T-helper 1 cell treated with Interleukin-12 subunit alpha and Interleukin-12 subunit beta and Interleukin-4 antibody, amounts not matched to agents 30 ng/mL and 1 ng/mL, for 36 hours (primary cell): Measurements from ENCODE around the gene TLE6. TPM values are rescaled to one million over a fixed set of nuclear protein-coding genes. Genes with fewer than 3 reads are reported as not detected.

Experiments
- intact Hi-C: fragments of 100-400 bp; cut with micrococcal nuclease; formaldehyde crosslinking; loops from one replicate; pipeline ENCODE4 v1.15.1; 2024
- total RNA-seq: library from RNA; stranded (reverse); gene quantifications from 2 replicates; pipeline ENCODE4 v1.2.3, GENCODE V29; 2022

TLE6 gene
- total RNA-seq, 1 donor from 2014 or later = 1.1 TPM

- intact Hi-C loops = no loop called here
These were observed 48.2 kb downstream of the TLE6 start for GRCh38 chr19:3025549-3025886.

- intact Hi-C loops = no loop called here
These were observed 49.4 kb downstream of the TLE6 start for GRCh38 chr19:3026768-3027167.

GRCh38 chr19:3027292-3027691, 49.9 kb downstream of the TLE6 start:
- intact Hi-C loops = no loop called here

- intact Hi-C loops = no loop called here
These were observed 50.6 kb downstream of the TLE6 start for GRCh38 chr19:3027981-3028304.

GRCh38 chr19:3028305-3029064, 51.1 kb downstream of the TLE6 start:
- intact Hi-C loops = no loop called here

GRCh38 chr19:3029065-3029923, 51.9 kb downstream of the TLE6 start, which contains the start of gene TLE2:
TLE2 (minus strand) TSS chr19:3029280; CDS start chr19:3028904, 376 bp downstream.
- intact Hi-C loops = no loop called here

GRCh38 chr19:3031607-3031867, 54.2 kb downstream of the TLE6 start:
- intact Hi-C loops = no loop called here

GRCh38 chr19:3033595-3034405, 56.4 kb downstream of the TLE6 start:
- intact Hi-C loops = loop anchor here (2.0 kb wide), 1 partner anchor 401 kb away; no protein-coding TSS in a partner anchor

- intact Hi-C loops = loop anchor here (2.0 kb wide), 1 partner anchor 400 kb away; no protein-coding TSS in a partner anchor
These were observed 57.0 kb downstream of the TLE6 start for GRCh38 chr19:3034406-3034655.

GRCh38 chr19:3034656-3035541, 57.5 kb downstream of the TLE6 start:
- intact Hi-C loops = loop anchor here (1.0 to 5.0 kb wide), 9 partner anchors 58 to 1212 kb away; partner anchors contain the start of genes HMG20B, NCLN, TLE6 and YJU2

- intact Hi-C loops = loop anchor here (1.0 to 5.0 kb wide), 11 partner anchors 26 to 1212 kb away; partner anchors contain the start of genes HMG20B, NCLN, TLE6 and YJU2
These were observed 58.3 kb downstream of the TLE6 start for GRCh38 chr19:3035542-3036118.

- intact Hi-C loops = loop anchor here (1.0 to 5.0 kb wide), 3 partner anchors 25 to 1211 kb away; partner anchors contain the start of gene YJU2
These were observed 59.0 kb downstream of the TLE6 start for GRCh38 chr19:3036119-3036976.

- intact Hi-C loops = loop anchor here (1.0 to 5.0 kb wide), 3 partner anchors 24 to 1210 kb away; partner anchors contain the start of gene YJU2
These were observed 59.7 kb downstream of the TLE6 start for GRCh38 chr19:3036977-3037544.

- intact Hi-C loops = loop anchor here (5.0 kb wide), 1 partner anchor 1209 kb away; the partner anchor contains the start of gene YJU2
These were observed 60.9 kb downstream of the TLE6 start for GRCh38 chr19:3038214-3038613.

GRCh38 chr19:3039125-3039524, 61.8 kb downstream of the TLE6 start:
- intact Hi-C loops = loop anchor here (5.0 kb wide), 1 partner anchor 1208 kb away; the partner anchor contains the start of gene YJU2

GRCh38 chr19:3039641-3040077, 62.3 kb downstream of the TLE6 start:
- intact Hi-C loops = loop anchor here (5.0 kb wide), 1 partner anchor 1208 kb away; the partner anchor contains the start of gene YJU2

- intact Hi-C loops = no loop called here
These were observed 64.0 kb downstream of the TLE6 start for GRCh38 chr19:3041327-3041726.

- intact Hi-C loops = no loop called here
These were observed 64.6 kb downstream of the TLE6 start for GRCh38 chr19:3041761-3042620.
